NCI-H2107 treated with DMSO at 0.1 percent for 48 hours (cell line): Measurements from ENCODE around the gene MAL.
"Not testable (repeated sequence)": the region's sequence is repeated elsewhere in the genome, so short reads cannot be mapped to it uniquely, and the experiment has no call there.

ENCODE experiments used
- DNase-seq: peaks from one replicate; lab custom pipeline; 2025; ENCODE audit not compliant: unreplicated experiment; lab: John Stamatoyannopoulos, UW

Gene MAL

DNA sequence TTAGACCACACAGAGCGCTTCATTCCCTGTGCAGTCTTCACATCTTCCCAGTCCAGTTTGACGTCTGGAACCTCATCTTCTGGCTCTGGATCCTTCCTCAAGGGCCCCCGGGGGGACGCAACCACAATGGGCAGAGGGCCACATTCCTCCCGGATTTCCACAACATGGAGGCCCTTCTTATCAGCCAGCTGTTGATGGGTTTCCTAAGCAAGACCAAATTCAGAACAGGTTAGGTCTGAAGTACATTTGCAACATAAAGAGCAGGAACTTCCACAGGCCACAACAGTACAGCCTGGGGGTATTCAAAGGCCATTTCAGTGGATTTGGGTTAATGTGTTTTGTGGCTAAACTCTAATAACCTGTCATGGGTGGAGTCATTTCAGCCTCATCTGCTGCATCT is 61.9 kb downstream of the MAL start:
- no peak for DNase-seq

DNA sequence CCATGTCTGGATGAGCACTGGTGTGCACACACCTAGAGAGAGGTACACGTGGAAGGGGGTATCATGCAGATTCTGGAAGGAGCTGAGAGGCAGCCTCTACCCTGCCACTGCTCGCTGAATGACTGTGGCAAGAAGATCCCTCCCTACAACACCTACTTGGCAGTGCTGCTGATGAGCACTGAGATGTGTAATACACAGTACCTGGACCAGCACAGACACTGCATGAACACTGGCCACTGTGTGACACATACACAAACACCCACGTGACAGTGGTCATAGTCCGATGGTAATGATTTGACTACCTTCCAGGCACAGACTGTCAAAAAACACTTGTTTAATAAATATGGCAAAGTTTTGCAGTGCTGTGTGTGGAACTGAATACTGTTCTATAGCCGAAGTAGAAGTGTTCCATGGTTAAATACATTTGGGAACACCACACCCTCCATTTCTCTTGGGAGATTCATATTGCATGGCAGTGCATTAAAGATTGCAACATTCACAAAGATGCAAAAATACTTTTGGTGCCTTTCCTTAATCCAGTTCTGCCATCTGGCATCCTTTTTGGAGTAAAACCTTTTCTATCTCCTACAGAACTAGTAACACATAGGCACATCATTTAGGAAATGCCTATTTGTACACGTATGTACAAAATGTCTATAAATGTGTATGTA is 66.5 kb downstream of the MAL start:
- no peak for DNase-seq

- not testable (repeated sequence) for DNase-seq
Measured at GRCh38 chr2:95098273-95098672, 72.8 kb downstream of the MAL start.

DNA sequence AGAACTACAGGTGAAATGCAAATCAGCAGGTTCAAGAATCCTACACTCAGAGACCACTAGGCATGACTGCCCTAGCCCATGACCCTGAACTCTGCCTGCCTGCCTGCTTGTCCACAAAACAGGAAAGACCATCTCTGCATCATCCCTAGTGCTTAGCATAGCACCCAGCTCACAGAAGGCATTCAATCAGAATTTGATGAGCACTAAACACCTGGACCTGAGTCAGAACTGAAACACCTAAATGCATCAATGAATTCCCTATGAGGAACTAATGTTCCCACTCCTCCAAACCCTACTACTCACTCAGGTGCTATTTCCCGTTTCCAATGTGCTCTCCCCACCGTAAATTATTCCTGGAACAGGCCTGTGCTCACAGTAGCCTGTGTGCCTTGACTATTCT is 74.4 kb downstream of the MAL start:
- no peak for DNase-seq
